ENCODE data around the gene SORL1-AS1.

DNA sequence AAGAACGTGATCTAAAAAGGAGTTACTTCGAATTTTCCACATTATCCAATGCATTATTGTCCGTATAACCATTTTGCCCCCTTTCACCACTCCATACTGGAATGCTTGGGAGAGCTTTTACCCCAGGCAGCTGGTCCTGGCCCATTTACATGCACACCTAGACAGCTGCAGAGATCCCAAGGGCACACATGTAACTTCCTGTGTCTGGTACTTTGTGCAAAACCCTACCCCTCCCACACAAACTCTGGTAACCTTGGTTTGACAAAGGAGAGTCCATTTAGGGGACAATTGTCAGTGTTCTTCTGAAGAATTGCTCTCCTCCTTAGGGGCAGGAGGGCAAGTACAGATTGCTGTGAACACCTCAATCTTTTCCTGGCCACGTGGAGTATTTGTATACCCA, 58.0 kb downstream of the SORL1-AS1 start:
- TF ChIP-seq, protein P1, sequence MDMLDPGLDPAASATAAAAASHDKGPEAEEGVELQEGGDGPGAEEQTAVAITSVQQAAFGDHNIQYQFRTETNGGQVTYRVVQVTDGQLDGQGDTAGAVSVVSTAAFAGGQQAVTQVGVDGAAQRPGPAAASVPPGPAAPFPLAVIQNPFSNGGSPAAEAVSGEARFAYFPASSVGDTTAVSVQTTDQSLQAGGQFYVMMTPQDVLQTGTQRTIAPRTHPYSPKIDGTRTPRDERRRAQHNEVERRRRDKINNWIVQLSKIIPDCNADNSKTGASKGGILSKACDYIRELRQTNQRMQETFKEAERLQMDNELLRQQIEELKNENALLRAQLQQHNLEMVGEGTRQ (IDR thresholded peaks at IDR 0.05; ENCODE audit: low read depth, low read length), result no peak
- TF ChIP-seq, protein P2, sequence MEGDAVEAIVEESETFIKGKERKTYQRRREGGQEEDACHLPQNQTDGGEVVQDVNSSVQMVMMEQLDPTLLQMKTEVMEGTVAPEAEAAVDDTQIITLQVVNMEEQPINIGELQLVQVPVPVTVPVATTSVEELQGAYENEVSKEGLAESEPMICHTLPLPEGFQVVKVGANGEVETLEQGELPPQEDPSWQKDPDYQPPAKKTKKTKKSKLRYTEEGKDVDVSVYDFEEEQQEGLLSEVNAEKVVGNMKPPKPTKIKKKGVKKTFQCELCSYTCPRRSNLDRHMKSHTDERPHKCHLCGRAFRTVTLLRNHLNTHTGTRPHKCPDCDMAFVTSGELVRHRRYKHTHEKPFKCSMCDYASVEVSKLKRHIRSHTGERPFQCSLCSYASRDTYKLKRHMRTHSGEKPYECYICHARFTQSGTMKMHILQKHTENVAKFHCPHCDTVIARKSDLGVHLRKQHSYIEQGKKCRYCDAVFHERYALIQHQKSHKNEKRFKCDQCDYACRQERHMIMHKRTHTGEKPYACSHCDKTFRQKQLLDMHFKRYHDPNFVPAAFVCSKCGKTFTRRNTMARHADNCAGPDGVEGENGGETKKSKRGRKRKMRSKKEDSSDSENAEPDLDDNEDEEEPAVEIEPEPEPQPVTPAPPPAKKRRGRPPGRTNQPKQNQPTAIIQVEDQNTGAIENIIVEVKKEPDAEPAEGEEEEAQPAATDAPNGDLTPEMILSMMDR (conservative IDR thresholded peaks at IDR 0.05; ENCODE audit: low read depth, low read length), result no peak
- TF ChIP-seq NFE2L2 (IDR thresholded peaks at IDR 0.05; ENCODE audit: low read depth, low read length), result no peak
- TF ChIP-seq CHD1 (IDR thresholded peaks at IDR 0.05; ENCODE audit: low read depth, low read length), result no peak
- no peak for TF ChIP-seq POLR2A (IDR thresholded peaks at IDR 0.05; ENCODE audit: low read depth, low read length)
- no peak for TF ChIP-seq RAD21 (IDR thresholded peaks at IDR 0.05; ENCODE audit: low read length)
- no peak for TF ChIP-seq MXI1 (IDR thresholded peaks at IDR 0.05; ENCODE audit: borderline replicate concordance, low read depth, low read length)
- TF ChIP-seq MAFK (IDR thresholded peaks at IDR 0.05; ENCODE audit: low read depth, low read length), result no peak
- TF ChIP-seq FOS (IDR thresholded peaks at IDR 0.05; ENCODE audit: low read depth, low read length), result no peak
- no peak for TF ChIP-seq SMC3 (IDR thresholded peaks at IDR 0.05; ENCODE audit: low read depth, low read length)

Data from IMR-90 (cell line).